K562 (cell line): ENCODE results near the gene RCL1. TPM values are rescaled to one million over a fixed set of nuclear protein-coding genes. Genes with fewer than 3 reads are reported as not detected.

Experiments used
- ATAC-seq: fragments of 200-7000 bp; cut with Tn5 transposase; 3 replicates; pipeline ENCODE4 v1.9.1; 2020; ENCODE audit warnings: moderate library complexity
- BruUV-seq: library from RNA; stranded (reverse); fragments of 400-500 nt; replicated peaks from 2 replicates; lab custom pipeline; 2021; lab: Mats Ljungman, UMichigan
- CTCF ChIA-PET: fragments of 300-600 bp; formaldehyde crosslinking; extraction: SDS; loops from one replicate; lab custom pipeline; 2021; ENCODE audit warnings: low intra/inter-chr PET ratio; lab: Yijun Ruan, JAX
- POLR2A ChIA-PET: fragments of 300-600, 350-650 bp; sonication (Branson Sonifier 250); formaldehyde crosslinking; extraction: SDS; loops from one replicate; lab custom pipeline; 2021; ENCODE audit warnings: antibody characterized with exemption, inconsistent platforms; lab: Yijun Ruan, JAX
- DNase-seq, 4 experiments: peaks; one replicate each; pipeline versions ENCODE4 v3.0.0 to v3.0.0-alpha.2; 2011 to 2018; ENCODE audit warnings: low spot score in 3 of 4, mixed read lengths in 3 of 4; ENCODE audit errors: extremely low read depth in 1 of 4
- FAIRE-seq: peaks from 2 replicates; lab custom pipeline; 2011; peaks lifted over from hg19 to GRCh38; lab: Jason Lieb, UNC
- H2AFZ ChIP-seq: 2 replicates; pipeline ENCODE4 v1.6.0; 2011; ENCODE audit warnings: low read depth, low read length, control low read depth, inconsistent platforms
- H3K27ac ChIP-seq: fragments of 200-600 bp; 3 replicates; pipeline ENCODE4 v1.8.0; 2011; ENCODE audit warnings: low read depth, mild to moderate bottlenecking, control low read depth, inconsistent platforms, low read length, moderate library complexity, mixed read lengths; ENCODE audit errors: extremely low read depth
- H3K27me3 ChIP-seq, 2 experiments: fragments of 300-600 bp in 1 of 2; 2 replicates in 1 of 2; 3 replicates in 1 of 2; pipeline versions ENCODE4 v1.6.0 to v1.8.0; 2011; ENCODE audit warnings: inconsistent platforms in 2 of 2, low read length in 2 of 2, mild to moderate bottlenecking in 1 of 2, mixed read lengths in 1 of 2, moderate library complexity in 1 of 2; ENCODE audit not compliant: control insufficient read depth in 2 of 2, insufficient read depth in 2 of 2
- H3K36me3 ChIP-seq: fragments of 300-600 bp; 3 replicates; pipeline ENCODE4 v1.8.0; 2011; ENCODE audit warnings: mild to moderate bottlenecking, low read length, inconsistent platforms; ENCODE audit not compliant: control insufficient read depth, insufficient read depth
- H3K4me1 ChIP-seq, 2 experiments: fragments of 200-600 bp in 1 of 2; replicated peaks in 1 of 2; 2 replicates in 1 of 2; 3 replicates in 1 of 2; pipeline versions ENCODE4 v1.5.1 to v1.8.0; 2011; ENCODE audit warnings: inconsistent platforms in 2 of 2, low read length in 2 of 2, mild to moderate bottlenecking in 1 of 2, mixed read lengths in 1 of 2, moderate library complexity in 1 of 2; ENCODE audit not compliant: control insufficient read depth in 2 of 2, insufficient read depth in 2 of 2
- H3K4me2 ChIP-seq: 2 replicates; pipeline ENCODE4 v1.6.1; 2011; ENCODE audit warnings: low read length, control low read depth, inconsistent platforms, mixed read lengths; ENCODE audit not compliant: insufficient read depth
- H3K4me3 ChIP-seq: fragments of 200-600 bp; sonication (generic), shearing (Covaris generic); 2 replicates; pipeline ENCODE4 v1.5.1; 2016; ENCODE audit warnings: control low read depth, inconsistent platforms
- H3K79me2 ChIP-seq: fragments of 200-600 bp; 3 replicates; pipeline ENCODE4 v1.8.0; 2011; ENCODE audit warnings: low read length, inconsistent platforms; ENCODE audit not compliant: control insufficient read depth, insufficient read depth
- H3K9ac ChIP-seq, 2 experiments: 2 replicates each; pipeline versions ENCODE4 v1.6.0 to v1.6.1; 2011; ENCODE audit warnings: low read depth in 2 of 2, low read length in 2 of 2, control low read depth in 1 of 2, inconsistent platforms in 1 of 2, mild to moderate bottlenecking in 1 of 2, mixed read lengths in 1 of 2; ENCODE audit not compliant: insufficient read depth in 1 of 2
- H3K9me1 ChIP-seq: one replicate; pipeline ENCODE4 v1.6.0; 2011; ENCODE audit warnings: inconsistent platforms, mild to moderate bottlenecking, low read length, moderate library complexity; ENCODE audit not compliant: control insufficient read depth, insufficient read depth
- H3K9me3 ChIP-seq: replicated peaks from 2 replicates; pipeline ENCODE4 v1.5.1; 2011; ENCODE audit warnings: low read depth, low read length, inconsistent platforms; ENCODE audit not compliant: control insufficient read depth, insufficient read depth
- H4K20me1 ChIP-seq: replicated peaks from 2 replicates; pipeline ENCODE4 v1.6.1; 2011; ENCODE audit warnings: low read length, inconsistent platforms, mixed read lengths; ENCODE audit not compliant: control insufficient read depth, insufficient read depth
- BRF1 ChIP-seq: IDR thresholded peaks from 3 replicates; pipeline ENCODE4 v1.6.1; 2011; ENCODE audit warnings: borderline replicate concordance, mild to moderate bottlenecking; ENCODE audit not compliant: insufficient read length; ENCODE audit errors: extremely low read depth
- DDX20 ChIP-seq: fragments of 450-650 bp; IDR thresholded peaks from 2 replicates; pipeline ENCODE4 v1.6.1; 2016; ENCODE audit warnings: missing genetic modification characterization, low read depth, mild to moderate bottlenecking, missing compliant biosample characterization, moderate library complexity
- FOXO4 ChIP-seq: fragments of 450-650 bp; formaldehyde crosslinking; IDR thresholded peaks from 2 replicates; pipeline ENCODE4 v1.4.0; 2020; ENCODE audit warnings: mild to moderate bottlenecking, moderate library complexity
- MCM2 ChIP-seq: fragments of 450-650 bp; IDR thresholded peaks from 2 replicates; pipeline ENCODE4 v1.6.1; 2017; ENCODE audit warnings: low read depth, mild to moderate bottlenecking
- NBN ChIP-seq: fragments of 450-650 bp; IDR thresholded peaks from 2 replicates; pipeline ENCODE4 v1.6.1; 2016; ENCODE audit warnings: low read depth, mild to moderate bottlenecking
- NKRF ChIP-seq: fragments of 450-650 bp; IDR thresholded peaks from 2 replicates; pipeline ENCODE4 v1.6.1; 2016; ENCODE audit warnings: borderline replicate concordance
- POLR2A ChIP-seq: fragments of 450-650 bp; conservative IDR thresholded peaks from 2 replicates; pipeline ENCODE4 v1.6.1; 2016
- SAP30 ChIP-seq: fragments of 200-600 bp; sonication (generic); IDR thresholded peaks from 2 replicates; pipeline ENCODE4 v1.6.1; 2012; ENCODE audit warnings: borderline replicate concordance, low read depth, mild to moderate bottlenecking, moderate library complexity, low read length, control low read depth, inconsistent platforms; ENCODE audit not compliant: insufficient read depth, poor library complexity, severe bottlenecking
- SP1 ChIP-seq: sonication (generic); formaldehyde crosslinking; IDR thresholded peaks from 2 replicates; pipeline ENCODE4 v1.8.1; 2022; ENCODE audit warnings: mild to moderate bottlenecking, missing genetic modification reagents
- ZNF778 ChIP-seq: fragments of 450-650 bp; formaldehyde crosslinking; IDR thresholded peaks from 2 replicates; pipeline ENCODE4 v1.4.0; 2020; ENCODE audit warnings: mild to moderate bottlenecking, moderate library complexity
- WGBS: fragments of 100-300 bp; shearing (Covaris generic); methylation state at CpG from one replicate; pipeline ENCODE4 v1.1.6; 2016; ENCODE audit warnings: low coverage, mixed read lengths; ENCODE audit not compliant: insufficient coverage; ENCODE audit errors: missing lambda C conversion rate; 5-methylcytosine and 5-hydroxymethylcytosine counted together
- in situ Hi-C: fragments of 300-500 bp; cut with MboI; formaldehyde crosslinking; loops from 4 replicates; pipeline ENCODE4 v1.15.0; 2018; ENCODE audit warnings: inconsistent platforms, mixed read lengths
- intact Hi-C: fragments of 100-400 bp; cut with micrococcal nuclease; formaldehyde crosslinking; loops from 2 replicates; pipeline ENCODE4 v1.14.2; 2022
- polyA plus RNA-seq, 8 experiments: library from polyadenylated mRNA; depleted of rRNA in 4 of 8; stranded (reverse) in 5 of 8; unstranded in 3 of 8; fragments of >200 nt; fragmentation: Nextera tagmentation in 2 of 8; fragmentation: Illumina TruSeq in 1 of 8; extraction: Ambion mirVana in 2 of 8; extraction: Trizol in 1 of 8; gene quantifications; 2 replicates each; pipeline versions ENCODE4 v1.2.1 to v1.2.3, GENCODE V29; 2011 to 2014; ENCODE audit warnings: inconsistent platforms in 1 of 8, missing spikeins in 1 of 8
- total RNA-seq, 7 experiments: library from RNA; depleted of rRNA in 6 of 7; stranded (reverse); fragments of >200 nt in 6 of 7; fragmentation: Illumina TruSeq in 2 of 7; extraction: Trizol in 2 of 7; gene quantifications; 2 replicates each; pipeline versions ENCODE4 v1.2.1 to v1.2.3, GENCODE V29; 2011 to 2021; ENCODE audit warnings: low replicate concordance in 1 of 7

Gene RCL1
- total and polyA plus RNA-seq, 9 of the 15 experiments (the other 6 are each of a cell fraction or from before 2014, with no cell fraction given), result 24.0 to 67.7 (median 38.6) TPM

GRCh38 chr9:4755026-4755609 lies 37.6 kb upstream of the RCL1 start (continued):
- TF ChIP-seq SP1 (CRISPR knock-in tag), result no peak
- no peak for TF ChIP-seq SAP30
- TF ChIP-seq MCM2, result no peak
- TF ChIP-seq NBN, result no peak

- CTCF ChIA-PET, result no interaction called here
- no peaks in the 10 kb centered on the region for H4K20me1 ChIP-seq
- no peaks in the 10 kb centered on the region; a peak in 1 of 5 replicates for H3K4me1 ChIP-seq
- DNase-seq, result no peak
- no peaks in the 10 kb centered on the region for H3K36me3 ChIP-seq
- H3K9ac ChIP-seq, result no peak overlapping the region
- H3K9me3 ChIP-seq, result no peaks in the 10 kb centered on the region
- no peak overlapping the region for H3K4me3 ChIP-seq
- 58% methylated on average over 4 of the region's 4 CpGs for WGBS
- H3K27me3 ChIP-seq, result no peaks in the 10 kb centered on the region
- no peaks in the 10 kb centered on the region for H3K79me2 ChIP-seq
- no peaks in the 10 kb centered on the region for H3K9me1 ChIP-seq
- no peak for ATAC-seq
- BruUV-seq, result no TSS peak
- FAIRE-seq, result no peak
- no peak overlapping the region for H2AFZ ChIP-seq
- TF ChIP-seq POLR2A, result no peak
- no peak for TF ChIP-seq DDX20 (tag)
- TF ChIP-seq NKRF, result no peak
- no peak for TF ChIP-seq ZNF778 (CRISPR knock-in tag)
- no peak for TF ChIP-seq BRF1
- no peak for TF ChIP-seq FOXO4 (CRISPR knock-in tag)
- in situ Hi-C loops, result loop anchor here (10.0 kb wide), 3 partner anchors 228 to 838 kb away; partner anchors contain the start of gene JAK2
- H3K4me2 ChIP-seq, result no peak overlapping the region
- POLR2A ChIA-PET, result no interaction called here
- intact Hi-C loops, result loop anchor here (5.0 to 10.0 kb wide), 4 partner anchors 152 to 838 kb away; partner anchors contain the start of gene INSL6
- H3K27ac ChIP-seq, result no peak overlapping the region
These were observed 36.3 kb upstream of the RCL1 start for GRCh38 chr9:4756420-4756819.
